Activated T-helper 1 cell treated with anti-CD3 and anti-CD28 coated beads, Interleukin-12 subunit alpha, Interleukin-12 subunit beta, Interleukin-2, Interleukin-4 antibody, amounts not matched to agents 30 ng/mL and 10 ng/mL and 1 ng/mL, durations not matched to agents 14 hours and 24 hours and 36 hours (primary cell): Measurements from ENCODE around the gene ZNRF3. TPM values are rescaled to one million over a fixed set of nuclear protein-coding genes. Genes with fewer than 3 reads are reported as not detected.

ENCODE experiments used
- DNase-seq: peaks from one replicate; pipeline ENCODE4 v3.0.0; 2021; ENCODE audit warnings: low spot score
- H3K27ac Mint-ChIP-seq: one replicate; pipeline ENCODE4 v1.8.0; 2021; ENCODE audit warnings: mild to moderate bottlenecking, mixed read lengths
- H3K27me3 Mint-ChIP-seq: one replicate; pipeline ENCODE4 v1.8.0; 2022; ENCODE audit warnings: mild to moderate bottlenecking, moderate library complexity, mixed read lengths; ENCODE audit not compliant: insufficient read depth
- H3K36me3 Mint-ChIP-seq: one replicate; pipeline ENCODE4 v1.8.0; 2021; ENCODE audit warnings: low read depth, mixed read lengths
- H3K4me1 Mint-ChIP-seq: one replicate; pipeline ENCODE4 v1.8.0; 2021; ENCODE audit warnings: low read depth, mixed read lengths
- H3K4me3 Mint-ChIP-seq: one replicate; pipeline ENCODE4 v1.8.0; 2021; ENCODE audit warnings: mild to moderate bottlenecking, moderate library complexity, mixed read lengths
- H3K9me3 Mint-ChIP-seq: one replicate; pipeline ENCODE4 v1.8.0; 2021; ENCODE audit warnings: mixed read lengths
- intact Hi-C: fragments of 100-400 bp; cut with micrococcal nuclease; formaldehyde crosslinking; loops from one replicate; pipeline ENCODE4 v1.15.1; 2024
- total RNA-seq: library from RNA; stranded (reverse); gene quantifications from 2 replicates; pipeline ENCODE4 v1.2.3, GENCODE V29; 2022

ZNRF3 gene
- total RNA-seq, 1 donor from 2014 or later: 2.1 TPM

DNA sequence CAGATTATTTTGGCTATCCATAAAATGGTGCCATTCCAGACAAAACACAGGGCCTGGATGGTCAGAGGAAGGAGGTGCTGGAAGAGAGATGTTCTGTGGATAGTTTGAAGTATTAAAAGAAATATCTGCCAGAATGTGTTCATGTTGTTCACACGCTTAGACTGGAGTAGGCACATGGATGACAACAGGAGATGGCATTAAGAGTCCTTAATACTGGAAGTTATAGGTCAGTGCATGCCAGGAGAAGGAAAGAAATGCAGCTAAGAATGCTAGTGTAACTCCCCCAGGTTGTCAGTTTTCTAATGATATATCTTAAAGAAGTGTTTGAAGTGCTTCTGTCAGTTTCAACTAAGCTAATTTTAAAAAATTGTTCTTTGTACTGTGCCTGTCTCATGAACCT is 209.7 kb downstream of the ZNRF3 start:
- DNase-seq: no peak
- intact Hi-C loops: no loop called here
- H3K4me3 Mint-ChIP-seq: no peak overlapping the region
- H3K9me3 Mint-ChIP-seq: no peaks in the 10 kb centered on the region
- no peak overlapping the region for H3K27ac Mint-ChIP-seq
- H3K4me1 Mint-ChIP-seq: no peaks in the 10 kb centered on the region
- no peaks in the 10 kb centered on the region for H3K36me3 Mint-ChIP-seq
- H3K27me3 Mint-ChIP-seq: peaks cover 18% of the 10 kb centered on the region

DNA sequence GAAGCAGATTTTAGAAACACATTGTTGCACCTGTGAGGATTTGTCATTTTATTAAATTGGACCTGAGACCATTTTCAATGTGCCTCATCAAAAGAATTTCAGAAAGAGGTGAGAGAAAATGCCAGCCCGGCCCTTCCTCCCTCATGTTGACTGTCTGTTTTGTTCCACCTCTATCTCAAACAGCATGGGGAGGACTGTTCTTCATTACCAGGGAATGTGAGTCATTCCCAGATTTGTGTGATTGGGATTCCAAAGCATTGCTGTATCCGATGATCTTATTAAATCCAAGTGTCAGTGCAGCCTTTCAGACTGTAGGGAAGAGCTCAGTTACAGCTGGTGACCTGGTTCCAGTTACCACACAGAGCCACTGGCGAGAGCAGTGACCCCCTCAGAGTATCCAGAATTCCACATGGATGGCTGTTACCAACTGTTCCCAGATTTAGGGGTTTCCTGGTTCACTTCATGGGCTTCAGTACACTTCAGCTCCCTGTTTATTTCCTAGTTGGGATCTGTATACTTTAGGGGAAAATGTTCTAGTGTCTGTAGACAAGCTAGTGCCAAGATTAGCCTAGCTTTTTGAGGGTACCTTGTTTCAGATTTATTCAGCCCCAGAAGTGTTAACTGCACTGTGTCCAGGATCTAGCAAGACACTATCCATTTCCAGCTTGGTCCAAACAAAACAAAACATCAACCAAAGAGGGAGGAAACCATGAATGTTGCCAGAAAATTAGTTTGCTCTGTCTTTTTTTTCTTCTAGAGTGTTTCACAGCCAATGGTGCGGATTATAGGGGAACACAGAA is 210.3 kb downstream of the ZNRF3 start:
- Mint-ChIP-seq H3K4me3 (no peak overlapping the region), H3K36me3 (no peaks in the 10 kb centered on the region), H3K9me3 (no peaks in the 10 kb centered on the region), H3K27me3 (peaks cover 21% of the 10 kb centered on the region), H3K4me1 (no peaks in the 10 kb centered on the region), H3K27ac (no peak overlapping the region)
- intact Hi-C loops: no loop called here
- DNase-seq: no peak

DNA sequence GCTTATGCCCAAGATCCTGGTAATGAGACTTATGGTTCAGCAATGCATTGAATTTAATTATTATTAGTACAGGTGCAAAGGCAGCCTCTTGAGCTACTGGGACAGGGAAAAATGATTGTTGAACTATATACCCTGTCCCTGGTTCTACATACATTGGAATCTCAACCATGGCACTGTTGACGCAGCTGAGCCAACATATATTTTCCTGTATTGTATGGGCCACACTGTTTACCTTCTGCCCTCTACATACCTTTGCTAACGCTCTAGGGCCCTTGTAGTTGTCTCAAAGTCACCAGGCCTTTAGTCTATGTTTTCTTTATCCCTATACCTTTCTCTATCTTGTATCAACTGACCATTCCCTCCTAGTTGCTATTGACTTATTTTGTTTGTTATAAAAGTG is 212.1 kb downstream of the ZNRF3 start:
- no peak for DNase-seq
- Mint-ChIP-seq H3K4me1 (no peaks in the 10 kb centered on the region), H3K36me3 (no peaks in the 10 kb centered on the region), H3K27ac (no peak overlapping the region), H3K9me3 (no peaks in the 10 kb centered on the region), H3K4me3 (no peak overlapping the region), H3K27me3 (peaks cover 21% of the 10 kb centered on the region)
- intact Hi-C loops: no loop called here

DNA sequence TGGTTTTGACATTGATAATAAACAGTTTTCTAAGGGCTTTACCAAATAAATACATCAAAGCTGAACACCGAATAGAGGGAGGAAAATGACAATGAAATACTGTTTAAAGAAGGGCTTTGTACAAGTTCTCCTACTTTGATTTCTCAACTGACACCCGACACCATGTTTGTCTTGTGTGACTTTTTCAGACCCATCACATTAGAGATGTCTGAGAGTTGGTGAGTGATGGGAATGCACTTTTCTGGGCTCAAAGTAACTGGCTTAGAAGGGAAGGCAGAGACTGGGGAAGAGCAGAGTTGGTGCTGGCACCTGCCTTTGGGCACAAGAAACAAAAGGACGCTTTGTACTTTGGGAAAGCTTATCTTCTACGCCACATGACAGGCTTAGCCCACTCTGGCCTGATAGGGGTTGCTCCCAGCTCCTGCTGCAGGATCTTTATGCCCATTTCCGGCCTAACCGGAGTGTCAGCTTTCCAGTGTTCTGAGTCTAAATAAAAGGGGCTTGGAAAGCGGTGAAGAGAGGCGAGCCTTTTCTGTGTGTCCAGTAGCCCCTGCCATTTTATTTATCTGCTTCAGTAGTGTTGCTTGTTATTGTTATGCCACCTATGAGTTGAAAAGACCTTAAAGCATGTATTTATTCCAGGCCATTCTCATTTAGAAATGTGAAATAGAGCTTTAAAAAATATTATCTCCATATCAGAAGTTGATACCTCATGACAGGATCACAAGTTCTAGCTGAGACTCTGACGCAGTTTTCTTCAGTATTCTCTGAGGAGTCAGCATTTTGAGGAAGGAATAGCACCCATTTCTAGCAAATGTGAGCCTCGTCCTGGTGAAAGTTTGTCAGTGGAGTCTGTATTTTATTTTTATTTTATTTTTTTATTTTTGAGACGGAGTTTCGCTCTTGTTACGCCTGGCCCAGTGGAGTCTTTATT is 213.6 kb downstream of the ZNRF3 start:
- peaks cover 22% of the 10 kb centered on the region for H3K27me3 Mint-ChIP-seq
- no peaks in the 10 kb centered on the region for H3K36me3 Mint-ChIP-seq
- DNase-seq: no peak
- H3K4me3 Mint-ChIP-seq: no peak overlapping the region
- intact Hi-C loops: no loop called here
- no peak overlapping the region for H3K27ac Mint-ChIP-seq
- no peaks in the 10 kb centered on the region for H3K9me3 Mint-ChIP-seq
- H3K4me1 Mint-ChIP-seq: no peaks in the 10 kb centered on the region

DNA sequence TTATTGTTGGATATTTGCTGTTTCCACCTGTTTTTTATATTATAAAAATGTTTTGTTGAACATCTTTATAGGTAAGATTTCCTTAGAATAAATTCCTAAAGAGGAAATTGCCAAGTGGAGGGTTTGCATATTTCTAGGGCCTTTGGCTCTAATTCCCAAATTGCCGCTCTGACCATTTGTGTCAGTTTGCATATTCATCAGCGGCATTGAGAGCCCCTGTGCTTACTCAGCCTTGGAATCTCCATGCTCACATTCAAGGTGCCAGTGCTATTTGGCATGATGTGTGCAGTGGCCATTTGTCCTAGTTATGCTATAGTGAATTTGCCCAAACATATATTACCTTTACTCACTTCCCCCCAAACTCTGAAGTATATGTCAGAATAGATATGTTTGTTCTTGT is 214.9 kb downstream of the ZNRF3 start:
- Mint-ChIP-seq H3K36me3 (no peaks in the 10 kb centered on the region), H3K9me3 (no peaks in the 10 kb centered on the region)

DNA sequence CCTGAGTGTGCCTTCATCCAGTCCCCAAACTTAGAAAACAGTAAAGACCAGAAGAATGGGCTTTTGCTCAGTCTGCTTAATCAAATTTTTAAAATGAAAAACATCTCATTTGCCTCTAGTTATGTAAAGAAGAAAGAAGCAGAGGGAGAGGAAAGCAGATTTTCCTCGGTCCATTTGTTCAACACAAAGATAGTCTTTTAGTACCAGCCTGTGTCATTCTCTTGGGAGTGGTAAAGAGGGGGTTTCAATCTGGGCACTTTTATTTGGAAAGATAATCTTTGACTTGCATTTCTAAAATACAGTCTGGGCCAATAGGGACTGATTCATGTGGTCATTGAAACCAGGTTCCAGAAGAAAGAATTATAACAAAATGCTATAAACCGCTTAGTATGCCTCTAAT is 218.9 kb downstream of the ZNRF3 start:
- Mint-ChIP-seq H3K36me3 (no peaks in the 10 kb centered on the region), H3K27ac (no peak overlapping the region), H3K9me3 (no peaks in the 10 kb centered on the region), H3K4me3 (no peak overlapping the region), H3K27me3 (peaks cover 18% of the 10 kb centered on the region), H3K4me1 (no peaks in the 10 kb centered on the region)
- no peak for DNase-seq
- intact Hi-C loops: no loop called here

More for the DNA sequence above, 214.9 kb downstream of the ZNRF3 start:
- Mint-ChIP-seq H3K4me1 (no peaks in the 10 kb centered on the region), H3K27ac (no peak overlapping the region), H3K27me3 (peaks cover 24% of the 10 kb centered on the region), H3K4me3 (no peak overlapping the region)
- no peak for DNase-seq
- intact Hi-C loops: no loop called here

DNA sequence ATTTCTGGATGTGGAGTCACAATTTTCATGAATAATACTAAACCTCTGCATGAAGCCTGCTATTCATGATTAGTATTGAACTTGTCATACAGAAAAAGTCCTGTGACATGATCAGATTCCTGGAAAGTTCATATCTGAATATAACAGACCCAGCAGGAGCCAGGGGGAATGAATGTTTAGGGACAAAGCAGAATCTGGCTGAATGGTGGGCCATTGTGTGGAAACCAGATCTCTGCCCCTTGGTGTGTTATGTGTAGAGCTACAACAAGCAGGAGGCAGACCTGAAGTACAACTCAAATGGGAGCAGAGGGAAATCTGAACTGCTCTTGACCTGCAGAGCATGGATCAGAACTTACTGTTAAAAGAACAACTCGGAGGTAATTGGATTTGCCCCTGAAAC is 219.7 kb downstream of the ZNRF3 start:
- Mint-ChIP-seq H3K27me3 (peaks cover 18% of the 10 kb centered on the region), H3K9me3 (no peaks in the 10 kb centered on the region)
- intact Hi-C loops: no loop called here

DNA sequence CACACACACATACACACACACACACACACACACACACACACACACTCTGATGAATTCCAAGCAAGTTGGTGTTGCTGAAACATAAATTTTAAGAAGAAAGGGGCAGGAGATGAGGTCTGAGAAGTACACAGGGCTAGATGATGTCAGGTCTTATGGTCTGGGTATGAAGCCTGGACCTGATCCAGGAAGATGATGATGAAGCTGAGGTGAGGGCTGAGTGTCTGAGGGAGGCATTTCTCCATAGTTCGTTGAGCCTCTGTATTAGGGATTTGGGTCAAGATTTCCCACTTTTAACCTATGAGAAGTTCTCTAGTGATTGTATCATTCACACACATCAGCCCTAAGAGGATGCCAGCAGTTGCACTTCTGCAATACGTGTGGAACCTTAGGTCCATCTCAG is 222.1 kb downstream of the ZNRF3 start:
- H3K4me3 Mint-ChIP-seq: no peak overlapping the region
- H3K27ac Mint-ChIP-seq: no peak overlapping the region
- peaks cover 14% of the 10 kb centered on the region for H3K27me3 Mint-ChIP-seq
- no peak for DNase-seq
- no peaks in the 10 kb centered on the region for H3K4me1 Mint-ChIP-seq
- intact Hi-C loops: no loop called here
- no peaks in the 10 kb centered on the region for H3K9me3 Mint-ChIP-seq
- no peaks in the 10 kb centered on the region for H3K36me3 Mint-ChIP-seq

More for the DNA sequence above, 219.7 kb downstream of the ZNRF3 start:
- H3K36me3 Mint-ChIP-seq: no peaks in the 10 kb centered on the region
- DNase-seq: no peak
- no peaks in the 10 kb centered on the region for H3K4me1 Mint-ChIP-seq
- no peak overlapping the region for H3K27ac Mint-ChIP-seq
- H3K4me3 Mint-ChIP-seq: no peak overlapping the region

DNA sequence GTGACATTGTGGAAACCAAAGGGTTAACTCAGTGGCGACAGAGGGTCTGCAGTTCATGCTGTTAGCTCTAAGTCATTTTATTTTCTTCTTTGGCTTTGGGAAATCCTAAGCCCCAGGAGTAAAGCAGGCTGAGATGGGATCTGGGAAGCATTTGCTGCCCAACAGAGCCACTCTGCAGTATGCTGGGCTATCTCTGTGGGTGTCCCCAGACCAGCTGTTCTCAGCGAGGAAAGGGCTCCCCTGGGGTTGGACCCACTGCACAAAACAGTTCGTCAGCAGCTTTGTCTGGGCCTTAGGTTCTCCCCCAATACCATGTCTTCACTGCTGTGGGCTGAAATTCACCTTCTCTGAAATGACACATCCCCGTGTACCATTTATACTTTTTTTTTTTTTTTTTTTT is 223.5 kb downstream of the ZNRF3 start:
- intact Hi-C loops: no loop called here
- Mint-ChIP-seq H3K27me3 (peaks cover 10% of the 10 kb centered on the region), H3K4me3 (no peak overlapping the region), H3K4me1 (no peaks in the 10 kb centered on the region), H3K36me3 (no peaks in the 10 kb centered on the region), H3K9me3 (no peaks in the 10 kb centered on the region), H3K27ac (no peak overlapping the region)
- no peak for DNase-seq

Other genes with a start within 250 kb of the ZNRF3 start
- 2.4 and 2.7 TPM in 2 replicates for gene TTC28, start 203.7 kb upstream of the ZNRF3 start, total RNA-seq
- 31.4 and 35.0 TPM in 2 replicates for gene CHEK2, start 141.8 kb upstream of the ZNRF3 start, total RNA-seq
- 16.6 and 18.0 TPM in 2 replicates for gene HSCB, start 141.5 kb upstream of the ZNRF3 start, total RNA-seq
- 46.4 and 52.8 TPM in 2 replicates for gene CCDC117, start 110.9 kb upstream of the ZNRF3 start, total RNA-seq
- 177 and 181 TPM in 2 replicates for gene XBP1, start 83.0 kb upstream of the ZNRF3 start, total RNA-seq
- gene C22orf31, start 178.3 kb downstream of the ZNRF3 start, total RNA-seq: not detected in 2 replicates
- gene KREMEN1, start 189.5 kb downstream of the ZNRF3 start, total RNA-seq: 0.03 TPM in 1 of 2 replicates, not detected in the other